VCaP (cell line): ENCODE results near the gene CHMP4A.
A peak's percentile ranks its signal among the peaks of the same experiment; 100 is the strongest.

Source experiments
- H3K27ac ChIP-seq: fragments of 450-650 bp; 2 replicates; pipeline ENCODE4 v1.5.1; 2017
- TF ChIP-seq, protein P1 (sequence below): fragments of 450-650 bp; conservative IDR thresholded peaks from 2 replicates; pipeline ENCODE4 v1.5.1; 2017; ENCODE audit warnings: mild to moderate bottlenecking, moderate library complexity

Gene CHMP4A

DNA sequence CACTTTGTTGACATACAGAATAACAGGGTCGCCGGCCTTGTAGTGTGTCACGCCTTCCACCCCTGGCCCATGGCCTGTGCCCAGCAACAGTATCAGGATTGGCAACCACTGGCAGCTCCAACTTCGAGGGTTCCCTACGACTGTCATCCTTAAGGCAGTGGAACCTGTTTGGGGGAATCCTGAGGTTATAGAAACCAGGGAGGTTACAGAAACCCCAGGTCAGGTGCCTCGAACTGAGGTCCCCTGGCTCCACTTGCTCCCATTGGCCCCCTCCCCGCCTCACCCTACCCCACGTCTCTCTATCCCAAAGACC lies 18.5 kb downstream of the CHMP4A start:
- H3K27ac ChIP-seq: peak overlapping the region; percentile 96
- TF ChIP-seq, protein P1, sequence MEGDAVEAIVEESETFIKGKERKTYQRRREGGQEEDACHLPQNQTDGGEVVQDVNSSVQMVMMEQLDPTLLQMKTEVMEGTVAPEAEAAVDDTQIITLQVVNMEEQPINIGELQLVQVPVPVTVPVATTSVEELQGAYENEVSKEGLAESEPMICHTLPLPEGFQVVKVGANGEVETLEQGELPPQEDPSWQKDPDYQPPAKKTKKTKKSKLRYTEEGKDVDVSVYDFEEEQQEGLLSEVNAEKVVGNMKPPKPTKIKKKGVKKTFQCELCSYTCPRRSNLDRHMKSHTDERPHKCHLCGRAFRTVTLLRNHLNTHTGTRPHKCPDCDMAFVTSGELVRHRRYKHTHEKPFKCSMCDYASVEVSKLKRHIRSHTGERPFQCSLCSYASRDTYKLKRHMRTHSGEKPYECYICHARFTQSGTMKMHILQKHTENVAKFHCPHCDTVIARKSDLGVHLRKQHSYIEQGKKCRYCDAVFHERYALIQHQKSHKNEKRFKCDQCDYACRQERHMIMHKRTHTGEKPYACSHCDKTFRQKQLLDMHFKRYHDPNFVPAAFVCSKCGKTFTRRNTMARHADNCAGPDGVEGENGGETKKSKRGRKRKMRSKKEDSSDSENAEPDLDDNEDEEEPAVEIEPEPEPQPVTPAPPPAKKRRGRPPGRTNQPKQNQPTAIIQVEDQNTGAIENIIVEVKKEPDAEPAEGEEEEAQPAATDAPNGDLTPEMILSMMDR: no peak

DNA sequence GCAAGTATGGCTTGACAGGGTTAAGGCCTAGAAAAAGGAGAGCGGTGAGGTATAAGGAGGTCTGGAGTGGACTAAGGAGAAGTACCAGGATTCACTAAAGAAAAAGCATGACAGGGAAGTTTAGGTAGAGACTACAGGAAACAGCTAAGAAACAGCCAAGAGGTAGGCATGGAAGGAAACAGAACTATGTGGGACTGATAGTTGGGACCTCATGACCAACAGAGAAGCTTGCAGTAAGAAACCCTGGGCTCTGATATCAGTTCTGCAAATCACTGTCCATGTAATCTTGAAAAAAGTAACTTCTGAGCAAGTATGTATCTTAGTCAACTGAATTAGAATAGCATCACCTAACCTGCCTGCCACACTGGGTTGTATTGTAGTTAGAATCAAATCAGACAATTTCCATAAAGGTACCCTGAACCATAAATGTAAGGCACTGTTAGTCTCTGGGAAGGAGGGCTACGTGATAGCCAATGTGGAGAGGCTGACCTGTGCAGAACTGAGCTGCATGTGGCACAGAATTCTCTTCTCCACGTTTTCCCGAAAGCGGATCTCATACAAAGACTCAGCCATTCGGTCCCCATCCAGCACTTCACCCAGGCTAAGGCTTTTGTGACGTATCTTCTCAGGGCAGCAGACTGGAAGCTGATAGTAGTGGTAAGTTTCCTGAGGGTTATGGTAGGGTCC lies 19.0 kb downstream of the CHMP4A start:
- peak overlapping the region; percentile 96 for H3K27ac ChIP-seq
- TF ChIP-seq, protein P1: no peak

DNA sequence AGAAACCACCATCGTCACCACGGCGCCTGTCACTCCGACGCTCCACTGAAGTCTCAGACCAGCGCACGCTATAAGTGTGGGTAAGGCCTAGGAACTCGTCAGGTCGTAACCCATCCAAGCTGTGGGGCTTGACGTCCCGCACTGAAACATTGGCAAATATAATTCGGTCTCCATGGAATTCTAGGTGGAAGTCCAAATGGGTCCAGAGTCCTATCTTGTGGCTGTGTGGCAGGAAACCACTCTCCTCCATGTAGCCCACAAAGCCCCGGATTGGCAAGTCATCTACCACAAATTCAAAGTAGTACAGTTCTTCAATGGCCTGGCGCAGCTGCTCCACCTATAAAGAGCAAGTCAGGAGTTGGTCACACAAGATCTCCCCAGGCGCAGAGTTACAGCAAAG lies 20.4 kb downstream of the CHMP4A start:
- no peak overlapping the region for H3K27ac ChIP-seq
- TF ChIP-seq, protein P1: no peak

DNA sequence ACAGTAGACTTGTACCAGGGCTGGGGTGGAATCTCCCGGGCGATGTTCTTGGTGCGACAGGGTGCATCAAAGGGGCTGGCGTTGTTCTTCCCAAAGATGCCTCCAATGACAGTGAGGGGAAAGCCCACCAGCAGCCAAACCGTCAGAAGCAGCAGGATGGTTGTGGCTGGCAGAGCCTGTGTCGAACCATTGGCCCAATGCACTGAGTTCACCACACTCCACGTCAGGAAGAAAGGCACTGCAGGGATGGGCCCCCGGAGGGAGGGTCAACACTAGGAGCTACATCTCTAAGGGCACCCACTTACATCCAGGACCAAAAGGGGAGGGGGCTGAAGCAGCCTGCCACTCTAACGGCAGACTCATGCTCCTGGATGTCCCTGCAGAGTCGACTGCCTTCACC lies 22.9 kb downstream of the CHMP4A start:
- TF ChIP-seq, protein P1: no peak

DNA sequence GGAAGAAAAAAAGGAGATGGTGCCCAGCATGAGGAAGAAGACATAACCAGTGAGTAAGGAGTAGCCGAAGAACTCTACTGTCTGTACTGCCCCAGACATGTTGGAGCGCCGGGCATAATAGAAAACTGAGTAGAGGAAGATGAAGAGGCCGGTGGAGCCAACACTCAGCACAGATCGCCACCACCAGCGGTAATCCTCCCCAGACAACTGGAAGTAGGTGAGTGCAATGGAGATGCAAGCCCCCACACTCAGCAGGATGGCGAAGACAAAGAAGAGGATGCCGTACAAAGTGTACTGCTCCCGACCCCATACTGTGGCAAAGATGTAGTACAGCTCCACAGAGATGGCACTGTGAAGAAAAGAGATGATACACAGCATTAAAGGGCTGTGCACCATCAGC lies 23.8 kb downstream of the CHMP4A start:
- TF ChIP-seq, protein P1: no peak
- peak overlapping the region; percentile 90 for H3K27ac ChIP-seq

More for the DNA sequence above, 22.9 kb downstream of the CHMP4A start:
- H3K27ac ChIP-seq: no peak overlapping the region

DNA sequence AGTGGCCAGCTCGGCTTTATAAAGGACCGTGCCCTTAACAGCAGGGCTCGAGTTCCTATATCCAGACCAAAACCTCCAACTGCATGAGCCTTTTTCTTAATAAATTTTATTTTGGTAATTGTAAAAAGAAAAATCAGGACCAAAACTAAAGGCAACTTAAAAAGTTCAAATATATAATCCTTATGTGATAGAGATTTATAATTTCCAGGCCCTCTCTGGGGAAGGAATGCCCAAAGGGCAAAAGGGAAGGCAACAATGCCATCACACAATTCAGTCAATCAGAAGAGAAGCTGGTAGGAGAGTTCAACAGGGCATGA lies 24.3 kb downstream of the CHMP4A start:
- H3K27ac ChIP-seq: peak overlapping the region; percentile 90
- TF ChIP-seq, protein P1: no peak

DNA sequence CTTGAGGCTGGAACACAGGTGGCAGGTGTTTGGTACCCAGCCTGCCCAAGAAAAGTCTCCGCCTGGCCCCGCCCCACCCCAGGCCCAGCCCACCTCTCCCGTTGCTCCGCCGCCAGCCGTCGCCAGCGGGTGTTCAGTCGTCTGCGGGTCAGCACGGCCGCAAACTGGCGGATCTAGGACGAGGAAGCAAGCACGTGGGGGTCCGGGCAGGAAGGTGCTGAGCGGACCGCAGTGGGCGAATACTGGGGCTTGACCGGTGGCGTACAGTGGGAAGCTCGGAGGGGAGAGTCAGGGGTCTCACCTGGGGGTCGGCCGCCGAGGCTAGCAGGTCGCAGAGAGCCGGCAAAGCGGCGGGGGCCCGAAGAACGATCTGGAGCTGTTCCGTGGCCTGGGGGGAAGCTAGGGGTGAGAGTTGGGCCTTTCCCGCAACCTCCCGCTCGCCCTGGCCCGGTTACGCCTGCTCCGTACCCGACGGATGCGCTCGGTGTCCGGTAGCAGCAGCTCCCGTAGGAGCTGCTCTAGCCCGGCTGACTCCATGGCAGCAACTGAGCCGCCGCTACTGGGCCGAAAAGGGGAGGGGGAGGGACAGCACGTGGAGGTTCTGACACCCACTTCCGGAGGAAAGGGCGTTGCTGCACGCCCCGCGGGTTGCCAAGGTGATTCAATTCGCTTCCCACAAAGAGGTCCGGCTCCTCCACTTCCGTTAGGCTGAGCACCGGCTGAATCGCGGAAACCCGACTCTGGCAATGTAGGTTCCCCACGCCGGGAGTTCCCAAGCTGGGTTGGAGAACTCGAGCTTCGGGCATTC lies 24.8 kb downstream of the CHMP4A start, which contains the start of gene IPO4:
TSS of gene IPO4 (minus strand) at position 566 of the 808 bp plus-strand sequence. CDS start at position 537, 29 bp downstream.
- TF ChIP-seq, protein P1: no peak
- peak within 1 kb of the TSS; percentile 90 for H3K27ac ChIP-seq
